Measurements from ENCODE around the gene VEZT.

DNA sequence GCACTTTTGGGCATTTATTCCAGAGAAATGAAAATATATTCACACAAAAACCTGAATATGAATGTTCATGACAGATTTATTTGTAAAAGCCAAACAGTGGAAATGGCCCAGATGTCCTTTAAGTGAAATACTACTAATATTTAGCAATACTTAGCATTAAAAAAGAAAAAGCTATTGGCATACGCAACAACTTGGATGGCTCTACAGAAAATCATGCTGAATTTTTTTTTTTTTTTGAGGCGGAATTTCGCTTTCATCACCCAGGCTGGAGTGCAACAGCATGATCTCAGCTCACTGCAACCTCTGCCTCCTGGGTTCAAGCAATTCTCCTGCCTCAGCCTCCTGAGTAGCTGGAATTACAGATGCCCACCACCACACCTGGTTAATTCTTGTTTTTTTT, 24.5 kb upstream of the VEZT start:
- TF ChIP-seq, protein P1, sequence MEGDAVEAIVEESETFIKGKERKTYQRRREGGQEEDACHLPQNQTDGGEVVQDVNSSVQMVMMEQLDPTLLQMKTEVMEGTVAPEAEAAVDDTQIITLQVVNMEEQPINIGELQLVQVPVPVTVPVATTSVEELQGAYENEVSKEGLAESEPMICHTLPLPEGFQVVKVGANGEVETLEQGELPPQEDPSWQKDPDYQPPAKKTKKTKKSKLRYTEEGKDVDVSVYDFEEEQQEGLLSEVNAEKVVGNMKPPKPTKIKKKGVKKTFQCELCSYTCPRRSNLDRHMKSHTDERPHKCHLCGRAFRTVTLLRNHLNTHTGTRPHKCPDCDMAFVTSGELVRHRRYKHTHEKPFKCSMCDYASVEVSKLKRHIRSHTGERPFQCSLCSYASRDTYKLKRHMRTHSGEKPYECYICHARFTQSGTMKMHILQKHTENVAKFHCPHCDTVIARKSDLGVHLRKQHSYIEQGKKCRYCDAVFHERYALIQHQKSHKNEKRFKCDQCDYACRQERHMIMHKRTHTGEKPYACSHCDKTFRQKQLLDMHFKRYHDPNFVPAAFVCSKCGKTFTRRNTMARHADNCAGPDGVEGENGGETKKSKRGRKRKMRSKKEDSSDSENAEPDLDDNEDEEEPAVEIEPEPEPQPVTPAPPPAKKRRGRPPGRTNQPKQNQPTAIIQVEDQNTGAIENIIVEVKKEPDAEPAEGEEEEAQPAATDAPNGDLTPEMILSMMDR (conservative IDR thresholded peaks at IDR 0.05), result no peak
- TF ChIP-seq ZFX (IDR thresholded peaks at IDR 0.05), result no peak

Data from C4-2B (cell line).